GM18858 (cell line): ENCODE data around the gene UBE2G2.

Experiments used
- ATAC-seq: cut with Tn5 transposase; IDR thresholded peaks from one replicate; pipeline ENCODE4 v1.9.1; 2021; ENCODE audit not compliant: unreplicated experiment

UBE2G2 gene, protein sequence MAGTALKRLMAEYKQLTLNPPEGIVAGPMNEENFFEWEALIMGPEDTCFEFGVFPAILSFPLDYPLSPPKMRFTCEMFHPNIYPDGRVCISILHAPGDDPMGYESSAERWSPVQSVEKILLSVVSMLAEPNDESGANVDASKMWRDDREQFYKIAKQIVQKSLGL

DNA sequence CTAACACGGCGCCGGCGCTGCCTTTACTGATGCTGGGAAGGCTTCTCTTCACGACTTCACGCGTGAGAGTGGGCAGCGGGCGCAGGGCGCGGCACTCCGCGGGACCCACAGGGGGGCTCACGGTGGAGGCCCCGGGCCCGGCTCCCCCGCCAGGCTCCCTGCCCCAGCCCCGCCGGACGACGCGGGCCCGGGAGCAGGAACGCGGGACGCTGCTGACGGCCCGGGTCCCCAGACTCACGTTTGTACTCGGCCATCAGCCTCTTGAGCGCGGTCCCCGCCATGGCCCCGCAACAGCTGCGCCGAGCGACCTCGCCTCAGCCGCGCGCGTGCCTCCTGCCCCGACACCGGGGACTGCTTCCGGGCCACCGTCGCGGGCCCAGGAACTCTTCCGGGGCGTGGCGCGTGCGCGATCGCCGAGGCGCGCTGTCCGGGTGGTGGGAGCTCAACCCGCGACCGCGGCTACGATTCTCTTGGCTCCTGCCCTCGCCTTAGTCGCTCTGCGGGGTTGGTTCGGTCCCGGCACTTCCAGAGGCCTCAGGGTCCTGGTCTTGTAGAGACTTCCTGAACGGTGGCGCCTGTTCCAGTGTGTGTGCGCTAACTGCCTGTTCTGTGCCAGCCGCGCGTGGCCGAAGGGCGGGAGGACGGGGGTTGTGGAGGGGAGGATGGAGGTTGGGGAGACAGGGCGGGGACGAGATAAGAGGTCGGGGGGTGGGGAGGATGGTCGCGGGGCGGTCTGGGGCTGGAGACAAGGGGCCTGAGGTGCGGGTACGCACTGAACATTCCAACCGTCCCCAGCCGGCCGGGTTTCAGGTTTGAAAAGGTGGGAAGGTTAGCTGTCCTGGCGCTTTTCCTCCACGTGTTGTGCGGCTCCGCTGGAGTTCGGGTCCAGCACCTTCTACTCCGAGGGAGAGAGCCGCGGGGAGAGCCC, at the start of gene UBE2G2:
TSS of gene UBE2G2 (minus strand) at position 353 of the 928 bp plus-strand sequence. CDS start at position 281, 72 bp downstream.
- ATAC-seq, result peak; percentile 70

DNA sequence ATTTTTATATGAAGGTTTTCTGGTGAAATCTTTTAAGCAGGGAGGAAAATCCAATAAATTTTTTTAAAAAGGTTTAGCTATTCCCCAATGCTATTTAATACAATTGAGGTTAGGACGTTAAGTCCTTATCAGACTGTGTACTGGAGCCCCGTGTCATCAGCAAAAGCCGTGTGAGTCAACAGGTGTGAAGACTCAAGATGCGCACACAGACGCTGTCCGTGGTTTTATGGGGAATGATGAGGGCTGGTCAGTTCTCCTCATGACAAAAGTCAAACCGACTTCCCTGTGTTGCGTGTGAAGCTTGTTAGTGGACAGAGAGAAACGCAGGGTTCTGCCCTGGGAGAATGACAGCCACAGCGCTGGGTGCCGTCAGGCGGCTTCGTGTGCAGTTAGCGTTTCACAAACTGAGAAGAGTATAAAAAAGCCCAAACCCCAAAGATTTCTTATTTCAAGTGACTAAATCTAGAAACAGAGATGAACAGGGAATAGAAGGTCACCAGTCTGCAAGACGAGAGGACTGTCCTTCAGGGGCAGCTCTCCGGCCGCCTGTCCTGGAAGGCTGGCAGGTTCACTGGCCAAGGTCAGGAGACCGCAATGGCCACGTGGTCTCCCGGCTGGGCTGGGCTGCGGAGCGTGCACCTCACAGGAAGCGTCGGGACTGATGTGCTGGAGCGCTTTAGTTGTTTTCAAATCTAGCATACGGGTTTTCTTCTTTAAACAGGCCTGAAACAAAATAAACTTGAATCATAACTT, 49.5 kb upstream of the UBE2G2 start:
- ATAC-seq, result no peak

DNA sequence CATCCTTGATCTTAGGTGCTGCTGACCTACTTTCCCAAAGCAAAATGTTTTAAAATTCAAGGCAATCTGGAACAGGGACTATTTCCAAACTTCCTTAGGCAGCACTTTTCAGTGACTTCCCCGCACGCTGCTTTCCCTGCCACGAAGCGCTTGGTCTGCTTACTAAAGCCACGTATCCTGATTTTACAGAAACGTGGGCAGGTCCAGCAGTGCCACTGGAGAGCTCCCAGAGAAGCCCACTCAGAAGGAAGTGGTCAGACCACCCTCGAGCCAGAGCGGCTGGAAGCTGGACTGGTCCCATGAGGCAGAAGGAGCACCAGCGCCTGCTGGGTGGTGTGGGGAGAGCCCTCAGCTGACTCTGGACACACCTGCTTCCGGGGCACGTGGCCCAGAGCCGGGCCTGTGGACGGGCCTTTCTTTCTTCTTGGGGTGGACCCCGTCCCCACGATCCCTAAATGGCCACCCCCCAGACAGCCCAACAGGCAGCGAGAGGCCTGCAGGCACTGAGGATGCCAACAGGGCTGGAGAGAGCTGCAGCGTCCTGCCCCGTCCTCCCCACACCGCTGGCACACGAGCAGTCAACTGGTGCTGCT, 48.7 kb upstream of the UBE2G2 start:
- no peak for ATAC-seq

DNA sequence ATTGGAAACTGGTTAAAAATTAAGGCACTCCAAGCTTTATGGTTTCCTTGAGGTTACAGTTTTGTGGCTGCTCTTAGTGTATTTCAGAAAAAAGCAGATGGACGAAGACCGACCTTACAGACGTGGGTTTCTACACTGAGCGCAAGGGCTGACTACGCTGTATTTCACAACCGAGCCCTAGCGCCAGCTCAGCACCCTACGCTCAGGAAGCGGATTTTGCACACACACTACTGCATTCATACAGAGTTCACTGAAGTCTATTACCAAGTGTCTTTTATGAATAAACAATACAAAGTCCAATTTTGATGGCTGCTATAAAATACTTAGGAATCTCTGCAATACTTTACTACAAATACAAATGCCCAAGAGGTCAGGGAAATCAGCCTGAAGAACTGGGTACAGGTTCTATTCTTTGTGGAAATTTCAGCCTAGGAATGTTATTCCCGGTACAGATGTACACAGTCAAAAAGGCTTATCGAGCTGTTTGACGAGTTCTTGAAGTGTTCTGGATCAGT, 48.1 kb upstream of the UBE2G2 start:
- no peak for ATAC-seq

DNA sequence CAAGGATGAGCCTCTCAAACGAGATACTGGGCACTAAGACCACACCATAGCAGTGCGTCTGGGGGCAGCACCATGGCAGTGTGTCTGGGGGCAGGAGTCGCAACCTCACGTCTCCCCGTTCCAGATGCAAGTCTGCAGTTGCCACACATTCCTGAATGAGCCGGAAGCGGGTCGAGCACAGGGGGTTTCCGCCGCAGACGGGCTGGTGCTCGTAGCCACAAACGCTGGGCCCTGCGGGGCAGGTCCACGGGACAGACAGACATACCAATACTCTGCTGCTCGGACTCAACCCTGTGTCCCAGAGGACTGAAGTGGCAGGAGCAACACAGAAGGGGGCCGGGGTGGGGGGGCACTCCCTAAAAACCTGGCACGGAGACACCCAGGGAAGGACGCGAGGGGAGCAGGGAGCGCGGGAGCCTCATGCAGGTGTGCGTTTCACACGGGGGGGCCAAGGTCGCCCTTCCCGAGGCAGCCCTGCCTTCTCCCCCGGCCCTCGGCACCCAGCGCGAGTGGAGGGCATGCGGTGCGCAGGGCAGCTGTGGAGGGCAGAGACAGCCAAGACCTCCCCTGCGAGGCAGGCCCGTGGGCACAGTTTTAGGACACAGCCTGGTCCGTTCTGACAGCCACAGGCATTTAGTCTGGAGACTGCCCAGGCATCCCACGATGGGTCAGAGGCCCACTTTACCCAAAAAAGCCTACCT, 47.4 kb upstream of the UBE2G2 start:
- no peak for ATAC-seq

DNA sequence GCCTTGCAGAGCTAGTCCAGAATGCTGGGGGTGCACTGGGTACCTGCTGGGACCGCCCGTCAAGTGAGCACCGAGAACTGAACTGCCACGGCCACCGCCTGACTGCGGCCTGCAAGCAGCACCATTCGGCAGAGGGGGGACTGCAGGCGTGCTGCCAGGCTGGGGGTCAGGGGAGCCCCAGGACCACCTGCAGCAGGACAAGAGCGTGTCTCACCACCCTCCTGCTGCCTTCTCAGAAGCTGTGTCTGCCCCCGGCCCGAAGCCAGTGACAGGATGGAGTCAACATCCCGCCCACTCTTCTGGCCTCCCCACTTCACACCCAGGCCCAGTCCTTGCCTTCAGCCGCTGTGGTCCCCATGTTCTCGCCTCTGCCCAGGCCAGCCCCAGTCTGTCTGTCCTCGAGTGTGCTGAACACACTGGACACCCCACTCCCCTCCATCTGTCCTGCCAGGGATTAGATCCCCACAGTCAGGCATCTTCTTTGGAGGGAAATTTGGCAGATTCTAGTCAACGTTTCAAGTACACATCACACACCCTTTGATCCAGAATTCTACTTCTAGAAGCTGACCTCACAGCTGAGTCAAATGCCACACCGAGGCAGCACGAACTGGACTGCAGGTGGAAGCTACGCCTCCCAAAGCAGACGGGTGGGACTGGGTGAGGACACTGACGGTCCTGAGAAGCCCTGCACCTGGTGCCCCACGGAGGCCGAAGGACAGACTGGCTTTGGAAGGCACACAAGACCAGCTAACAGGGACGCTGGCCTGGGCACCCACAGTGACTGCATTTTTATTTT, 45.8 kb upstream of the UBE2G2 start:
- ATAC-seq, result no peak

DNA sequence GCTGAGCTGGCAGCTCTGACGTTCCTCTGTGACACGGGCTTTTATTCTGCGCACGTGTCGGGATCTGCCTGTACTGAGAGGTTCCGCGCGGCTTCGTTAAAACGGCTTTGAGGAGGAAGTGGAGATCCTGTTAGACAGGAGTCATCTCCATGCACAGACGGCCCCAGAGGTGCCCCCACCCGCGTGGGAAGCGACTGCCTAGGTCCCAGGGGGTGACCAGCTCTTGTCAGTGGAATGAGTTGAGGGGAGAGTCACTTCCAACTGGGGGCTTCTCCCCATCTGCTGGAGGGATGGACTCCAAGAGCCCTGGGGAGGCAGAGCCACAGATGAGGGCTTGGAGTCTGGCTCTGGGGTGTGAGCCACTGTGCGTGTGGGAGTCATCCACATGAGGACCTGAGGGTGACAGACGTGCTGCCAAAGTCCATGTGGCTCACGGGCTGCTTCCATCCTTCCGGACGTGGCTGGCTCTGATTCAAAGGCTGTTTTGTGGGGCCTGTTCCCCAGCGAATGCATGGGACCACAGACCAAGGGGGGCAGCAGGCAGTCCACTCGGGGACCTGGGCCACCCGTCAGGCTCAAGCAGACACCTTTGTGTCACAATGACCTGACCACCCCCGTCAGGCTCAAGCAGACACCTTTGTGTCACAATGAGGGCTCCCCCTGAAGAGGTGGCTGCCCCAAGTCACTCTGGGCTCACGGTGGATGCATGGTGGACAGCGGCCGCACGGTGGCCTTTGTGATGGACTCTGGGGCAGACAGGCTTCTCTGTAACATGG, 45.1 kb upstream of the UBE2G2 start:
- no peak for ATAC-seq

DNA sequence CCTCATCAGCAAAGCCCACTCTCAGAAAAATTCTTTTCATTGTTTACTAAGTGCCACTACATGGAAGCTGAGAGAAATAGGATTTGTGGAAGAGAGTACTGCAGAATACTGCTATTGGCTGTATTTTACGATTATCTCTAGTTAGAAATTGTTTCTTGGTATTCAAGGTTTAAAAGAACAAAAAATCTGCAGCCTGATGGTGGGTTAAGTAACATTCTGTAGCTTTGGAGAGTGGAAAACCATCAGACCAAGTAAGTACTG, 44.5 kb upstream of the UBE2G2 start:
- ATAC-seq, result no peak

DNA sequence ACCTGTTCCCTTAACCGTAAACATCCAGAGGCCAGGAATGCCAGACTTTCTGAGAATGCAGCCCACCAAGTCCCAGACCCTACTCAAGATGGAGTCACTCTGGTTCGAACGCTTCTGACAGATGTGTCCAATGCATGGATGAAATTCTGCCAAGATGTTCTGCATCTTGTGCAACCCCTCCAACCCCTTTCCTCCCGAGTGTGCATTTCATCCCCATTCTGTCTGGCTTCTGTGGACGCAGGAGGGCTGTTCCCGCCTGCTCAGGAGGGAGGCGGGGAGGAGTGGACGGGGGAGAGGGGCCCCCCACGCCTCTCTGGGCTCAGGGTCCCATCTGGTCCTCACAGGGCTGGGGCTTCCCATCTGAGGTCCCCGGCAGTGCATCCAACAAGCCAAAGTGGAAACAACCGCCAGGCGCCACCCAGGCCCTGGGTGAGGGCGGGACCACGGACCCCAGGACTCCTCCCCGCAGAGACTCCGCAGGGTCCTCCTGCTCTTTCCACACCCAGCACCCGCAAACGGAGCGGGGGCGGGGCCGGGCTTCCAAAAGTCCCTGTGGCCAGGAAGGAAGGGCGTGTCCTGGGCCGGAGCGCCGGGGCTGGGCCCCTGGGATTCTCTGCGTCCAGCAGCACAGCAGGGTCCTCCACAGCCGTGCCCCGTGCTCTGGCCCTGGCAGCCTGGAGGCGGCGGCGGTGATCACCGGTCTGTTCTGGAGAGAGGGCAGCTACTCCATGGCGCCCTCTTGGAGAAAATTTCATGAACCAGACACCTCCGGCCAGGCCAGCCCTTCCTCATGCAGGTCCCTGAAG, 44.0 kb upstream of the UBE2G2 start:
- ATAC-seq, result peak; percentile 46

DNA sequence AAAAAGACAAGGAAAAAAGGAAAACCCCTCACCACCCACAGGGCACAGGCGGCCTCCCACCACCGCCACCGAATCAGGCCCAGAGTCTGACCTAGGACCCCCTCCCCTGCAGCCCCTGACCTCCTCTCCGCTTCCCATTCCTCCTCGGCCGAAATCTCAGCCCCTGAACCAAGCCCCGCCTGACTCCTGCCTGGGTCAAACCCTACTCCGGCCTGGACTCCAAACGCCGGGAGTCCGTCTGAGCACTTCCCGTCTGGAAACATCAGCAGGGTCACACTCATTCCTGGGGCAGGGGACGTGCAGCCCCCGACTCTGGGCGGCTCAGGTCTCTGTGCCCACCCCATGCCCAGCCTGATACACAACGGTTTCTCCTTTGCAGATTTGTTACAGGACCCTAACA, 42.6 kb upstream of the UBE2G2 start:
- no peak for ATAC-seq

DNA sequence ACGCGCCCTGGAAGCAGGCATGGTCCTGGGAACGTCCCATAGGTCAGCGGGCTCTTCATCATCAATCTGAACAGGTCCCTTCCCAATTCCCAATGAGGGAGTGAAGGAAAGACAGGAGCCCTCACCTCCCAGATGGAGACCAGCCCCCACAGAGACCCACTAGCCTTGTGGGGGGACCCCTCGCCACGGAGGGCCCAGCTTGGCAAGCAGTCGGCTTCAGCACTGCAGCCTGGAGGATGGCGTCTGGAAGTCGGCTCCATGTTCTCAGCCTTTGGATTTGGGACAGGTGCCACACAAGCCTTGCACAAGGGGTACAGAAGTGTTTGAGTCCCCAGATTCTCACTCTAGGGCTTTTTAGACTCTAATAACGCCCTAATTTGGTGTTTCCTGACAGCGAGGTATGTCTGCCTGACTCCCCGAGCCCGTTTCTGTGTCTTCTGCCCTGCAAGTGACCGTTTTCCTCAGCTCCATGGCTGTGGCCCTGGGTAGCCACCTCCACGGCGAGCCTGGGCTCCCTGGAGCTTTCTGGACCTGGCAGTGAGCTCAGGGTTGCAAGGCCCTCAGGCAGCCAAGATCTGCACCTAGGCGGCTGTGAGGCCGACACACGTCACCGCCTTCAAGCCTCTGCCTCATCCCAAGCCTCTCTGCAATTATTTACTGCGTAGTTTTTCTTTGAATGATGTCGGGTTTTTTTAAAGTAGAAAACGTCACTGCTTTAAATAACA, 41.3 kb upstream of the UBE2G2 start:
- no peak for ATAC-seq

DNA sequence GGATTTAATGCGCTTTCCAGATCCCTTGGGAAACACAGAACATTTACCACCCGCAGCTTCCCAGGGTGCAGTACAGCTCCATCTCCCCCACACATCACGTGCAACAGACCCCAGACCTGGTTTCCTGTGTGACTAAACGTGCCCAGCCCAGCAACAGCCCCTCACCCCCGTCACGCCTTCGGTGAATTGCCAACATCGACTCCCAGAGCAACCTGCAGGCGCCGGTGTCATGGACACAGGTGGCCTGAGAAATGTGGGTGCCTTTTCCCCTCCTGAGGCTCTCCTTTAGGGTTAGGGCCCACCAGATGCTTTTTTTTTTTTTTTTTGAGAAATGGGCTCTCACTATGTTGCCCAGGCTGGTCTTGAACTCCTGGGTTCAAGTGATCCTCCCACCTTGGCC, 40.5 kb upstream of the UBE2G2 start:
- no peak for ATAC-seq

DNA sequence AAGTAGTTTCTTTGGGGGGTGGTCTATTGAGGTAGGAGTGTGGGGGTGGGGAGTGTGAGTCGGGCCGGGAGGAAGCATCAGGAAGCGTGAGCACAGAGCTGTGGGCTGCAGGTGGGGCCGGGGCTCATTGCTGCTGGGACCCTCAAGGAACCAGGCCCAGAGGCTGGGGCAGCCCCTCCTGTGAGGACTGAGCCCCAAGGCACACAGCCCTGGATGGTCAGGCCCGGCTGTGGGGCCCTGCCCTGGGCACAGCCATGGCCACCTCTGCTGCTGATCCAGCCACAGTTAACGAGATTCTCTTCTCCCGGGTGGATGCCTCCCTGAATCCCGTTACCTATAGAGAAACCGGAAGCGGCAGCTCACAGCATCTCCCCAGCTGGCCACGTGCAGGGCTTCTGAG, 39.2 kb upstream of the UBE2G2 start:
- ATAC-seq, result no peak

DNA sequence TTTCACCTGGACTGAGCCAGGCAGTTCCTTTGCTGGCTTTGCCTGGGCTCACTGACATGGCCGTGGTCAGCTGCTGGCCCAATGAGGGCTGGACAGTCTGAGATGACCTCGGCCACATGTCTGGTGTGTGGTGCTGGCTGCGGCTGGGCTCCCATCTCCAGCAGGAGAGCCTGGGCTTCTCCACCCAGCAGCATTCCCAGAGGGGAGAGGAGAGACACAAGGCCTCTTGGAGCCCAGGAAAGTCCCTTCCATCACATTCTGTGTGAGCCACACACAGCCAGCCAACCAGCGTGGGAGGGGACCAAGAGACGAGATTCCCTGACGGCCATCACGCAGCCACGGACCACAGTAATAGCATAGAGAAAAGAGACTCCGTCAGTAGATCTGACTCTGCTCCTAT, 37.3 kb upstream of the UBE2G2 start:
- no peak for ATAC-seq

DNA sequence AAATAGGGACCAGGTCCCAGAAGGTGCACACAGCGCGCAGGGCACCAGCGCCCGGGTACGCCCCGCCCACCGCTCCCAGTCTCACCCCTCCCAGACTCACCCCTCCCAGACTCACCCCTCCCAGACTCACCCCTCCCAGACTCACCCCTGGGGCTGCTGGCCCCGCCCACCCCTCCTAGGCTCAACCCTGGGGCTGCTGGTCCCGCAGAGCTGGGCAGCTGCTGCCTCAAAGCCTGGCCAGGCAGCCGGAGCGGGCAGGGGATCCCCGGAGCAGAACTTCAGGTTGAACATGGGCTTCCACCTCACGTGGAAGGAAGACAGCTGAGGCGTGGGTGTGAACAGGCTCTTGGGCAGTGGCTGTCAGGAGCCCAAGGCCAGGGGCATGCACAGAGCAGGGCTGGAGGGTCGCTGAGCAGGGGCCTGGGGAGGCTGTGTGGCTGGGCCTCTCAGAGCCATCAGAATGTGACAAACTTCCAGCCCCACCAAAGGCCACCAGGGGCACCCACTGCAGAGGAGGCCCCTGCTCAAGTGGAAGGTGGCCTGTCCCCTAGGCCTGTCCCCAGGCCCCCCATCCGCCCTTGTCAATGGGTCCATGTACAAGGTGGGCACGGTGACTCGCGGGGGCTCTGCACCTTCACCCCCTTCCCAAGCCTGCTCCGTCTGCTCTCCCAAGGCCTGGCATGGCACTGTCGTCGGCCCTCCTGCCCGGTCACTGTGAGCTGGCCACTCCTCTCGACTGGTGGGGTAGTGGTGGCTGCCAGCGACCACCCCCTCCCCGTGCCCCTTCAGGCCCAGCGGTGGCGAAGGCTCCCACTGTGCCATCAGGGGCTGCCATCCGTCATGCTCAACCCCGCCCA, 36.6 kb upstream of the UBE2G2 start:
- ATAC-seq, result no peak

DNA sequence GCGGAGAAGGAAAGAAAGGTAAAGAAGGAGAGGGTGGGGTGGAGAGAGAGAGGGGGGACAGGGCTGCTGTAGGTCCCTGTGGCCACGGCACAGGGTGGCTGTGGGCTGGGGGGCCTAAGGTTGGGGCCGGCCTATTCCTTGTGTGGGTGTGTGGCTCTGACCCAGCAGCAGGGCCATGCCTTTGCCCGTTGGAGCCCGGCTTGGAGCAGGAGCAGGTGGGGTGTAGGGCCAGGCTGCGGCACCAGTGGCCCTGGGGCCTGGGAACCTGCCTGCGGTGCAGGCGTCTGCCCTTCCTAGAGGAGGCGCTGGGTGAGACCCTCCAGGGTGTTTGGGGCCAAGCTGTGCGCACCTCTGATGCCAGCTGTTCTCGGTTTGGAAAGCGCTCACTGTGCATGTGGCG, 35.9 kb upstream of the UBE2G2 start:
- no peak for ATAC-seq
